A673 (cell line): ENCODE results near the gene CLHC1. TPM values are rescaled to one million over a fixed set of nuclear protein-coding genes. Genes with fewer than 3 reads are reported as not detected.

Experiments used
- BruUV-seq: library from RNA; stranded (reverse); fragments of 400-500 nt; replicated peaks from 2 replicates; lab custom pipeline; 2021; lab: Mats Ljungman, UMichigan
- CTCF ChIA-PET: fragments of 300-600 bp; sonication (Branson Sonifier 250); formaldehyde crosslinking; loops from one replicate; lab custom pipeline; 2022; ENCODE audit warnings: antibody characterized with exemption; lab: Charles Lee
- POLR2A ChIA-PET: fragments of 300-600 bp; sonication (Branson Sonifier 250); formaldehyde crosslinking; loops from one replicate; lab custom pipeline; 2022; ENCODE audit warnings: antibody characterized with exemption; ENCODE audit not compliant: low non-redundant PET; lab: Charles Lee
- DNase-seq: peaks from one replicate; pipeline ENCODE4 v3.0.0-alpha.2; 2015; ENCODE audit warnings: low spot score
- H3K27ac ChIP-seq: fragments of 200-600 bp; sonication (generic); 2 replicates; pipeline ENCODE4 v1.5.1; 2016; ENCODE audit warnings: mixed run types, low read depth, mild to moderate bottlenecking, mixed read lengths, antibody characterized with exemption, low read length; ENCODE audit not compliant: poor library complexity, severe bottlenecking
- H3K27me3 ChIP-seq: fragments of 200-600 bp; sonication (generic); replicated peaks from 2 replicates; pipeline ENCODE4 v1.6.1; 2017; ENCODE audit warnings: mixed run types, low read depth, mild to moderate bottlenecking, mixed read lengths, antibody characterized with exemption, low read length; ENCODE audit not compliant: insufficient read depth, poor library complexity
- H3K36me3 ChIP-seq: fragments of 200-600 bp; sonication (generic); 2 replicates; pipeline ENCODE4 v1.6.1; 2016; ENCODE audit warnings: mixed run types, mild to moderate bottlenecking, mixed read lengths, antibody characterized with exemption, low read length; ENCODE audit not compliant: insufficient read depth, poor library complexity, severe bottlenecking
- H3K4me1 ChIP-seq: fragments of 200-600 bp; sonication (generic); 2 replicates; pipeline ENCODE4 v1.6.1; 2017; ENCODE audit warnings: mixed run types, mild to moderate bottlenecking, mixed read lengths, antibody characterized with exemption, low read length; ENCODE audit not compliant: insufficient read depth, poor library complexity, severe bottlenecking
- H3K4me3 ChIP-seq: fragments of 200-600 bp; sonication (generic); 2 replicates; pipeline ENCODE4 v1.5.1; 2016; ENCODE audit warnings: low read depth, mixed run types, mild to moderate bottlenecking, mixed read lengths, low read length; ENCODE audit not compliant: poor library complexity, severe bottlenecking
- H3K9me3 ChIP-seq: fragments of 200-600 bp; sonication (generic); 2 replicates; pipeline ENCODE4 v1.6.1; 2016; ENCODE audit warnings: mixed run types, low read depth, mild to moderate bottlenecking, mixed read lengths, antibody characterized with exemption, low read length; ENCODE audit not compliant: poor library complexity, severe bottlenecking
- CTCF ChIP-seq: fragments of 300-800, 200-600 bp; sonication (generic); conservative IDR thresholded peaks from 2 replicates; pipeline ENCODE4 v1.5.1; 2017; ENCODE audit warnings: low read depth, mild to moderate bottlenecking, antibody characterized with exemption, low read length, moderate library complexity, mixed read lengths
- EZH2 ChIP-seq: fragments of 200-600 bp; sonication (generic); IDR thresholded peaks from 2 replicates; pipeline ENCODE4 v1.6.1; 2017; ENCODE audit warnings: borderline replicate concordance, low read depth, mild to moderate bottlenecking, mixed read lengths, antibody characterized with exemption, low read length; ENCODE audit not compliant: poor library complexity, severe bottlenecking
- intact Hi-C: fragments of 100-400 bp; cut with micrococcal nuclease; formaldehyde crosslinking; loops from one replicate; pipeline ENCODE4 v1.10.0; 2022; ENCODE audit not compliant: unreplicated experiment
- total RNA-seq: library from RNA; stranded (reverse); gene quantifications from 2 replicates; pipeline ENCODE4 v1.2.3, GENCODE V29; 2021

Gene CLHC1
- total RNA-seq, 1 experiment from 2014 or later = 9.1 TPM

- BruUV-seq = no TSS peak
- no peaks in the 10 kb centered on the region for H3K9me3 ChIP-seq
- intact Hi-C loops = loop anchor here (10.0 kb wide), 1 partner anchor 118 kb away; no protein-coding TSS in a partner anchor
- H3K4me1 ChIP-seq = peaks cover 4% of the 10 kb centered on the region
- TF ChIP-seq EZH2 = no peak
- CTCF ChIA-PET = no interaction called here
- no peak overlapping the region for H3K27ac ChIP-seq
- DNase-seq = no peak
- H3K36me3 ChIP-seq = no peaks in the 10 kb centered on the region
- POLR2A ChIA-PET = interaction anchor here (0.7 kb wide), 1 partner anchor 9 kb away, joined by 3 read pairs; no protein-coding TSS in a partner anchor
- H3K4me3 ChIP-seq = no peak overlapping the region
- no peaks in the 10 kb centered on the region for H3K27me3 ChIP-seq
Observed at GRCh38 chr2:55163274-55163721, 68.8 kb downstream of the CLHC1 start.

GRCh38 chr2:55162284-55163006 lies 69.6 kb downstream of the CLHC1 start:
- CTCF ChIA-PET = no interaction called here
- no peak for TF ChIP-seq EZH2
- no peak for TF ChIP-seq CTCF
- intact Hi-C loops = loop anchor here (10.0 kb wide), 1 partner anchor 118 kb away; no protein-coding TSS in a partner anchor
- no peak for DNase-seq
- H3K27ac ChIP-seq = no peak overlapping the region
- H3K36me3 ChIP-seq = no peaks in the 10 kb centered on the region
- peaks cover 4% of the 10 kb centered on the region for H3K4me1 ChIP-seq
- H3K9me3 ChIP-seq = no peaks in the 10 kb centered on the region
- no peak overlapping the region for H3K4me3 ChIP-seq
- POLR2A ChIA-PET = interaction anchor here (0.6 kb wide), 1 partner anchor 322 kb away, joined by 4 read pairs; no protein-coding TSS in a partner anchor
- no peaks in the 10 kb centered on the region for H3K27me3 ChIP-seq
- BruUV-seq = no TSS peak

GRCh38 chr2:55161295-55162210 lies 70.5 kb downstream of the CLHC1 start:
- no TSS peak for BruUV-seq
- Histone ChIP-seq H3K27ac (no peak overlapping the region), H3K9me3 (no peaks in the 10 kb centered on the region), H3K27me3 (no peaks in the 10 kb centered on the region), H3K36me3 (no peaks in the 10 kb centered on the region), H3K4me1 (peaks cover 4% of the 10 kb centered on the region), H3K4me3 (no peak overlapping the region)
- intact Hi-C loops = loop anchor here (10.0 kb wide), 1 partner anchor 117 kb away; no protein-coding TSS in a partner anchor
- POLR2A ChIA-PET = interaction anchor here (0.6 to 0.7 kb wide), 2 partner anchors 127 to 321 kb away, joined by 3 to 4 read pairs; no protein-coding TSS in a partner anchor
- DNase-seq = no peak
- CTCF ChIA-PET = no interaction called here
- TF ChIP-seq EZH2 (no peak), CTCF (no peak)
